ENCODE results near the gene CCIN.

DNA sequence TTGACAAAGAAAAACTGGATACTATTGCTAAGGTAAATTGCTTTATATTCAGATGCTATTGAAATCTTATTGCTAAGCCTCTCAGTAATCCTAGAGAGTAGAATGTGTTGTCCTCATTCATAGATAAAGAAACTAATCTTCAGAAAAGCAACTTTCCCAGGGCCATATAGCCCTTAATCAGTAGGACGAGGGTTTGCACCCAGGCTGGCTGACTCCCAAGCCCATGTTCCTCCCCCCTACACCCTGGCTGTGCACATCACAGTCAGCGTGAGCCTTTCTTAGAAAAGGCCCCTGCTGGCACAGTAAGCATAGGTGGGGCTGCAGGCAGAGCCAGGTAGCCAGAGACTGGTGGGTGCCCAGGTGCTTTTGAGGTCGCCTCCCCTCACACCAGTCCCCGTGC, 48.5 kb upstream of the CCIN start:
- no peak for TF ChIP-seq EZH2 (IDR thresholded peaks at IDR 0.05; ENCODE audit: insufficient read depth, poor library complexity, severe bottlenecking)
- TF ChIP-seq EZH2phosphoT487 (IDR thresholded peaks at IDR 0.05; ENCODE audit: insufficient read depth, low read depth), result no peak

All from GM23248 (cell line).